HEK293 (cell line): Measurements from ENCODE around the gene TSSK3.

Experiments used
- GLI2 ChIP-seq: fragments of 450-650 bp; formaldehyde crosslinking; IDR thresholded peaks from 2 replicates; pipeline ENCODE4; 2017; ENCODE audit warnings: missing biosample characterization, missing genetic modification characterization, low read depth, borderline replicate concordance
- GLIS2 ChIP-seq: fragments of 450-650 bp; formaldehyde crosslinking; IDR thresholded peaks from 2 replicates; pipeline ENCODE4 v1.5.1; 2016; ENCODE audit warnings: missing biosample characterization, missing genetic modification characterization
- KLF17 ChIP-seq: fragments of 450-650 bp; formaldehyde crosslinking; IDR thresholded peaks from 2 replicates; pipeline ENCODE4 v1.5.1; 2016; ENCODE audit warnings: missing biosample characterization, missing genetic modification characterization
- MEIS1 ChIP-seq: sonication (generic); formaldehyde crosslinking; IDR thresholded peaks from 2 replicates; pipeline ENCODE4 v1.8.1; 2022; ENCODE audit warnings: missing genetic modification reagents, mild to moderate bottlenecking, borderline replicate concordance
- PATZ1 ChIP-seq: fragments of 450-650 bp; formaldehyde crosslinking; IDR thresholded peaks from 2 replicates; pipeline ENCODE4 v1.5.1; 2016; ENCODE audit warnings: missing biosample characterization, missing genetic modification characterization
- PRDM1 ChIP-seq: fragments of 450-650 bp; formaldehyde crosslinking; IDR thresholded peaks from 2 replicates; pipeline ENCODE4; 2016; ENCODE audit warnings: missing biosample characterization, missing genetic modification characterization
- PRDM4 ChIP-seq: fragments of 450-650 bp; formaldehyde crosslinking; IDR thresholded peaks from 2 replicates; pipeline ENCODE4 v1.5.1; 2017; ENCODE audit warnings: missing biosample characterization, missing genetic modification characterization
- SCRT1 ChIP-seq: fragments of 450-650 bp; formaldehyde crosslinking; IDR thresholded peaks from 2 replicates; pipeline ENCODE4 v1.5.1; 2016; ENCODE audit warnings: missing biosample characterization, missing genetic modification characterization, borderline replicate concordance
- ZNF146 ChIP-seq: fragments of 450-650 bp; formaldehyde crosslinking; IDR thresholded peaks from 2 replicates; pipeline ENCODE4 v1.5.1; 2016; ENCODE audit warnings: missing biosample characterization, missing genetic modification characterization
- ZNF174 ChIP-seq: fragments of 450-650 bp; formaldehyde crosslinking; IDR thresholded peaks from 2 replicates; pipeline ENCODE4 v1.5.0; 2017; ENCODE audit warnings: missing biosample characterization, mild to moderate bottlenecking, missing genetic modification characterization
- ZNF341 ChIP-seq: fragments of 450-650 bp; formaldehyde crosslinking; IDR thresholded peaks from 2 replicates; pipeline ENCODE4; 2016; ENCODE audit warnings: low read depth, missing biosample characterization, missing genetic modification characterization
- ZNF37A ChIP-seq: fragments of 450-650 bp; IDR thresholded peaks from 2 replicates; pipeline ENCODE4 v1.5.1; 2018; ENCODE audit warnings: missing biosample characterization, missing genetic modification characterization
- ZNF521 ChIP-seq: fragments of 450-650 bp; formaldehyde crosslinking; IDR thresholded peaks from 2 replicates; pipeline ENCODE4 v1.5.1; 2017; ENCODE audit warnings: missing biosample characterization, mild to moderate bottlenecking, missing genetic modification characterization
- ZNF610 ChIP-seq: fragments of 450-650 bp; formaldehyde crosslinking; IDR thresholded peaks from 2 replicates; pipeline ENCODE4 v1.5.1; 2016; ENCODE audit warnings: missing biosample characterization, missing genetic modification characterization, borderline replicate concordance
- ZNF623 ChIP-seq: fragments of 450-650 bp; formaldehyde crosslinking; IDR thresholded peaks from 2 replicates; pipeline ENCODE4 v1.5.1; 2016; ENCODE audit warnings: missing biosample characterization, missing genetic modification characterization
- ZNF654 ChIP-seq: fragments of 450-650 bp; formaldehyde crosslinking; IDR thresholded peaks from 2 replicates; pipeline ENCODE4 v1.5.1; 2016; ENCODE audit warnings: low read depth, missing biosample characterization, missing genetic modification characterization
- ZNF777 ChIP-seq: fragments of 450-650 bp; formaldehyde crosslinking; IDR thresholded peaks from 2 replicates; pipeline ENCODE4 v1.5.1; 2017; ENCODE audit warnings: missing biosample characterization, missing genetic modification characterization, borderline replicate concordance
- ZNF792 ChIP-seq: fragments of 450-650 bp; formaldehyde crosslinking; IDR thresholded peaks from 2 replicates; pipeline ENCODE4 v1.5.1; 2016; ENCODE audit warnings: missing biosample characterization, missing genetic modification characterization
- ZSCAN23 ChIP-seq: fragments of 450-650 bp; formaldehyde crosslinking; IDR thresholded peaks from 2 replicates; pipeline ENCODE4 v1.5.1; 2016; ENCODE audit warnings: missing biosample characterization, missing genetic modification characterization
- TF ChIP-seq, protein P1 (sequence below): fragments of 450-650 bp; formaldehyde crosslinking; IDR thresholded peaks from 2 replicates; pipeline ENCODE4 v1.5.1; 2016; ENCODE audit warnings: missing biosample characterization, missing genetic modification characterization
- TF ChIP-seq, protein P2 (sequence below): fragments of 450-650 bp; formaldehyde crosslinking; IDR thresholded peaks from 2 replicates; pipeline ENCODE4 v1.5.1; 2017; ENCODE audit warnings: missing biosample characterization, missing genetic modification characterization
- TF ChIP-seq, protein P3 (sequence below): fragments of 450-650 bp; IDR thresholded peaks from 2 replicates; pipeline ENCODE4 v1.5.1; 2018; ENCODE audit warnings: missing biosample characterization, missing genetic modification characterization
- TF ChIP-seq, protein P4 (sequence below): fragments of 450-650 bp; formaldehyde crosslinking; IDR thresholded peaks from 2 replicates; pipeline ENCODE4 v1.5.1; 2016; ENCODE audit warnings: missing biosample characterization, missing genetic modification characterization
- TF ChIP-seq, protein P5 (sequence below): IDR thresholded peaks from 2 replicates; pipeline ENCODE4 v1.6.1; 2011; ENCODE audit warnings: mild to moderate bottlenecking, low read depth, low read length, borderline replicate concordance

Gene TSSK3

GRCh38 chr1:32334864-32335534 lies 27.3 kb upstream of the TSSK3 start (continued):
- TF ChIP-seq, protein P1, sequence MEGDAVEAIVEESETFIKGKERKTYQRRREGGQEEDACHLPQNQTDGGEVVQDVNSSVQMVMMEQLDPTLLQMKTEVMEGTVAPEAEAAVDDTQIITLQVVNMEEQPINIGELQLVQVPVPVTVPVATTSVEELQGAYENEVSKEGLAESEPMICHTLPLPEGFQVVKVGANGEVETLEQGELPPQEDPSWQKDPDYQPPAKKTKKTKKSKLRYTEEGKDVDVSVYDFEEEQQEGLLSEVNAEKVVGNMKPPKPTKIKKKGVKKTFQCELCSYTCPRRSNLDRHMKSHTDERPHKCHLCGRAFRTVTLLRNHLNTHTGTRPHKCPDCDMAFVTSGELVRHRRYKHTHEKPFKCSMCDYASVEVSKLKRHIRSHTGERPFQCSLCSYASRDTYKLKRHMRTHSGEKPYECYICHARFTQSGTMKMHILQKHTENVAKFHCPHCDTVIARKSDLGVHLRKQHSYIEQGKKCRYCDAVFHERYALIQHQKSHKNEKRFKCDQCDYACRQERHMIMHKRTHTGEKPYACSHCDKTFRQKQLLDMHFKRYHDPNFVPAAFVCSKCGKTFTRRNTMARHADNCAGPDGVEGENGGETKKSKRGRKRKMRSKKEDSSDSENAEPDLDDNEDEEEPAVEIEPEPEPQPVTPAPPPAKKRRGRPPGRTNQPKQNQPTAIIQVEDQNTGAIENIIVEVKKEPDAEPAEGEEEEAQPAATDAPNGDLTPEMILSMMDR (tag by site-specific recombination): peak; percentile 93
- no peak for TF ChIP-seq MEIS1
- no peak for TF ChIP-seq ZNF623 (tag by site-specific recombination)
- no peak for TF ChIP-seq ZNF521 (tag by site-specific recombination)
- TF ChIP-seq PRDM1: no peak
- TF ChIP-seq ZNF174 (tag by site-specific recombination): no peak
- TF ChIP-seq, protein P2, sequence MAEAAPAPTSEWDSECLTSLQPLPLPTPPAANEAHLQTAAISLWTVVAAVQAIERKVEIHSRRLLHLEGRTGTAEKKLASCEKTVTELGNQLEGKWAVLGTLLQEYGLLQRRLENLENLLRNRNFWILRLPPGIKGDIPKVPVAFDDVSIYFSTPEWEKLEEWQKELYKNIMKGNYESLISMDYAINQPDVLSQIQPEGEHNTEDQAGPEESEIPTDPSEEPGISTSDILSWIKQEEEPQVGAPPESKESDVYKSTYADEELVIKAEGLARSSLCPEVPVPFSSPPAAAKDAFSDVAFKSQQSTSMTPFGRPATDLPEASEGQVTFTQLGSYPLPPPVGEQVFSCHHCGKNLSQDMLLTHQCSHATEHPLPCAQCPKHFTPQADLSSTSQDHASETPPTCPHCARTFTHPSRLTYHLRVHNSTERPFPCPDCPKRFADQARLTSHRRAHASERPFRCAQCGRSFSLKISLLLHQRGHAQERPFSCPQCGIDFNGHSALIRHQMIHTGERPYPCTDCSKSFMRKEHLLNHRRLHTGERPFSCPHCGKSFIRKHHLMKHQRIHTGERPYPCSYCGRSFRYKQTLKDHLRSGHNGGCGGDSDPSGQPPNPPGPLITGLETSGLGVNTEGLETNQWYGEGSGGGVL (tag by site-specific recombination): no peak
- TF ChIP-seq PATZ1 (tag by site-specific recombination): peak; percentile 91
- peak; percentile 93 for TF ChIP-seq GLIS2 (tag by site-specific recombination)
- no peak for TF ChIP-seq ZNF654 (tag by site-specific recombination)
- TF ChIP-seq ZNF610: peak; percentile 64; the same call in 1 of the 2 replicates
- TF ChIP-seq, protein P3, sequence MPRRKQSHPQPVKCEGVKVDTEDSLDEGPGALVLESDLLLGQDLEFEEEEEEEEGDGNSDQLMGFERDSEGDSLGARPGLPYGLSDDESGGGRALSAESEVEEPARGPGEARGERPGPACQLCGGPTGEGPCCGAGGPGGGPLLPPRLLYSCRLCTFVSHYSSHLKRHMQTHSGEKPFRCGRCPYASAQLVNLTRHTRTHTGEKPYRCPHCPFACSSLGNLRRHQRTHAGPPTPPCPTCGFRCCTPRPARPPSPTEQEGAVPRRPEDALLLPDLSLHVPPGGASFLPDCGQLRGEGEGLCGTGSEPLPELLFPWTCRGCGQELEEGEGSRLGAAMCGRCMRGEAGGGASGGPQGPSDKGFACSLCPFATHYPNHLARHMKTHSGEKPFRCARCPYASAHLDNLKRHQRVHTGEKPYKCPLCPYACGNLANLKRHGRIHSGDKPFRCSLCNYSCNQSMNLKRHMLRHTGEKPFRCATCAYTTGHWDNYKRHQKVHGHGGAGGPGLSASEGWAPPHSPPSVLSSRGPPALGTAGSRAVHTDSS (tag by site-specific recombination): no peak
- no peak for TF ChIP-seq ZSCAN23 (tag by site-specific recombination)
- TF ChIP-seq ZNF777 (tag by site-specific recombination): no peak
- no peak for TF ChIP-seq SCRT1 (tag by site-specific recombination)
- TF ChIP-seq, protein P4, sequence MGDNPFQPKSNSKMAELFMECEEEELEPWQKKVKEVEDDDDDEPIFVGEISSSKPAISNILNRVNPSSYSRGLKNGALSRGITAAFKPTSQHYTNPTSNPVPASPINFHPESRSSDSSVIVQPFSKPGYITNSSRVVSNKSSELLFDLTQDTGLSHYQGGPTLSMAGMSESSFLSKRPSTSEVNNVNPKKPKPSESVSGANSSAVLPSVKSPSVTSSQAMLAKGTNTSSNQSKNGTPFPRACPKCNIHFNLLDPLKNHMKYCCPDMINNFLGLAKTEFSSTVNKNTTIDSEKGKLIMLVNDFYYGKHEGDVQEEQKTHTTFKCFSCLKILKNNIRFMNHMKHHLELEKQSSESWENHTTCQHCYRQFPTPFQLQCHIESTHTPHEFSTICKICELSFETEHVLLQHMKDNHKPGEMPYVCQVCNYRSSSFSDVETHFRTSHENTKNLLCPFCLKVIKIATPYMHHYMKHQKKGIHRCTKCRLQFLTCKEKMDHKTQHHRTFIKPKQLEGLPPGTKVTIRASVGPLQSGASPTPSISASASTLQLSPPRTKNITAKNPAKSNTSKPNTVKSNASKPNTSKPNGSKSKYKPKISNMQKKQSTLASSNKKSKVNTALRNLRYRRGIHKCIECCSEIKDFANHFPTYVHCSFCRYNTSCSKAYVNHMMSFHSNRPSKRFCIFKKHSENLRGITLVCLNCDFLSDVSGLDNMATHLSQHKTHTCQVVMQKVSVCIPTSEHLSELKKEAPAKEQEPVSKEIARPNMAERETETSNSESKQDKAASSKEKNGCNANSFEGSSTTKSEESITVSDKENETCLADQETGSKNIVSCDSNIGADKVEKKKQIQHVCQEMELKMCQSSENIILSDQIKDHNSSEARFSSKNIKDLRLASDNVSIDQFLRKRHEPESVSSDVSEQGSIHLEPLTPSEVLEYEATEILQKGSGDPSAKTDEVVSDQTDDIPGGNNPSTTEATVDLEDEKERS (tag by site-specific recombination): no peak
- TF ChIP-seq ZNF37A: no peak
- no peak for TF ChIP-seq KLF17 (tag by site-specific recombination)
- TF ChIP-seq ZNF341 (tag by site-specific recombination): peak; percentile 79
- no peak for TF ChIP-seq PRDM4 (tag by site-specific recombination)
- TF ChIP-seq, protein P5, sequence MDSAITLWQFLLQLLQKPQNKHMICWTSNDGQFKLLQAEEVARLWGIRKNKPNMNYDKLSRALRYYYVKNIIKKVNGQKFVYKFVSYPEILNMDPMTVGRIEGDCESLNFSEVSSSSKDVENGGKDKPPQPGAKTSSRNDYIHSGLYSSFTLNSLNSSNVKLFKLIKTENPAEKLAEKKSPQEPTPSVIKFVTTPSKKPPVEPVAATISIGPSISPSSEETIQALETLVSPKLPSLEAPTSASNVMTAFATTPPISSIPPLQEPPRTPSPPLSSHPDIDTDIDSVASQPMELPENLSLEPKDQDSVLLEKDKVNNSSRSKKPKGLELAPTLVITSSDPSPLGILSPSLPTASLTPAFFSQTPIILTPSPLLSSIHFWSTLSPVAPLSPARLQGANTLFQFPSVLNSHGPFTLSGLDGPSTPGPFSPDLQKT: no peak
- TF ChIP-seq ZNF146 (tag by site-specific recombination): no peak
- TF ChIP-seq GLI2 (tag by site-specific recombination): no peak
- no peak for TF ChIP-seq ZNF792 (tag by site-specific recombination)
